Omental fat pad (tissue), 4 donors: ENCODE data around the gene NR2E1. TPM values are rescaled to one million over a fixed set of nuclear protein-coding genes. Genes with fewer than 3 reads are reported as not detected.

Experiments
- ATAC-seq: fragments of 150-250 bp; one replicate; pipeline ENCODE4 v1.9.1; 2016; ENCODE audit warnings: mild to moderate bottlenecking, moderate library complexity; ENCODE audit not compliant: low FRiP score
- DNase-seq: peaks from one replicate; pipeline ENCODE4 v3.0.0-alpha.2; 2019; ENCODE audit warnings: low spot score
- CTCF ChIP-seq, 3 donors: fragments of 450-650 bp; IDR thresholded peaks; one replicate each; pipeline ENCODE4 v1.5.1; 2016 to 2017; ENCODE audit warnings: antibody characterized with exemption in 3 of 3, mild to moderate bottlenecking in 3 of 3, moderate library complexity in 2 of 3
- total RNA-seq, 4 donors: library from RNA; depleted of rRNA; stranded (reverse); fragments of >200 nt; gene quantifications; one replicate each; pipeline ENCODE4 v1.1.0, GENCODE V29; 2016

Gene NR2E1
- total RNA-seq, 4 donors from 2014 or later, result not detected

- TF ChIP-seq CTCF (IDR thresholded peaks at IDR 0.05), result no peak
- DNase-seq, result no peak
- ATAC-seq, result no peak
These were observed 29.4 kb downstream of the NR2E1 start for GRCh38 chr6:108195209-108195608.

- ATAC-seq (no peak), DNase-seq (no peak)
- no peak for TF ChIP-seq CTCF (IDR thresholded peaks at IDR 0.05)
These were observed 33.1 kb downstream of the NR2E1 start for GRCh38 chr6:108198761-108199498.

- ATAC-seq (no peak), DNase-seq (no peak)
- no peak for TF ChIP-seq CTCF (IDR thresholded peaks at IDR 0.05)
These were observed 34.4 kb downstream of the NR2E1 start for GRCh38 chr6:108200186-108200585.

- DNase-seq, result no peak
- no peak for ATAC-seq
- TF ChIP-seq CTCF (IDR thresholded peaks at IDR 0.05), result no peak
These were observed 34.8 kb downstream of the NR2E1 start for GRCh38 chr6:108200631-108201030.

- no peak for TF ChIP-seq CTCF (IDR thresholded peaks at IDR 0.05)
- no peak for DNase-seq
- no peak for ATAC-seq
These were observed 37.6 kb downstream of the NR2E1 start for GRCh38 chr6:108203189-108204112.

- TF ChIP-seq CTCF (IDR thresholded peaks at IDR 0.05), result no peak
- ATAC-seq (peak; percentile 44), DNase-seq (no peak)
These were observed 41.2 kb downstream of the NR2E1 start for GRCh38 chr6:108207013-108207412.
